MM.1S (cell line): ENCODE results near the gene CLEC18A.

Experiments
- DNase-seq: peaks from one replicate; pipeline ENCODE4 v3.0.0-alpha.2; 2015
- H2AFZ ChIP-seq: fragments of 300-600 bp; sonication (generic); 2 replicates; pipeline ENCODE4 v1.6.0; 2016; ENCODE audit warnings: antibody characterized with exemption, low read length
- H3F3A ChIP-seq: fragments of 300-600 bp; sonication (generic); 2 replicates; pipeline ENCODE4 v1.6.1; 2016; ENCODE audit warnings: mild to moderate bottlenecking, antibody characterized with exemption, low read length, moderate library complexity, mixed read lengths; ENCODE audit not compliant: insufficient read depth
- H3K27ac ChIP-seq: fragments of 300-600 bp; sonication (generic); 2 replicates; pipeline ENCODE4 v1.5.1; 2016; ENCODE audit warnings: mild to moderate bottlenecking, low read length
- H3K27me3 ChIP-seq: fragments of 300-600 bp; sonication (generic); replicated peaks from 2 replicates; pipeline ENCODE4 v1.6.0; 2016; ENCODE audit warnings: low read length; ENCODE audit not compliant: insufficient read depth
- H3K36me3 ChIP-seq: fragments of 300-600 bp; sonication (generic); replicated peaks from 2 replicates; pipeline ENCODE4 v1.6.1; 2016; ENCODE audit warnings: mild to moderate bottlenecking, low read length, mixed read lengths; ENCODE audit not compliant: insufficient read depth
- H3K4me1 ChIP-seq: fragments of 300-600 bp; sonication (generic); 2 replicates; pipeline ENCODE4 v1.6.1; 2016; ENCODE audit warnings: low read length, mixed read lengths
- H3K4me2 ChIP-seq: fragments of 300-600 bp; sonication (generic); 2 replicates; pipeline ENCODE4 v1.6.0; 2016; ENCODE audit warnings: low read depth, low read length
- H3K4me3 ChIP-seq: fragments of 300-600 bp; sonication (generic); 2 replicates; pipeline ENCODE4 v1.5.1; 2016; ENCODE audit warnings: low read length, mixed read lengths
- H3K79me2 ChIP-seq: fragments of 300-600 bp; sonication (generic); 2 replicates; pipeline ENCODE4 v1.6.1; 2016; ENCODE audit warnings: mixed run types, low read length, mixed read lengths
- H3K9ac ChIP-seq: fragments of 300-600 bp; sonication (generic); 2 replicates; pipeline ENCODE4 v1.6.1; 2016; ENCODE audit warnings: low read length, mixed read lengths
- H3K9me2 ChIP-seq: fragments of 300-600 bp; sonication (generic); replicated peaks from 2 replicates; pipeline ENCODE4 v1.6.1; 2016; ENCODE audit warnings: mild to moderate bottlenecking, low read length, mixed read lengths; ENCODE audit not compliant: insufficient read depth
- H3K9me3 ChIP-seq: fragments of 300-600 bp; sonication (generic); replicated peaks from 2 replicates; pipeline ENCODE4 v1.6.1; 2016; ENCODE audit warnings: mild to moderate bottlenecking, low read length, mixed read lengths; ENCODE audit not compliant: insufficient read depth
- H4K20me1 ChIP-seq: fragments of 300-600 bp; sonication (generic); 2 replicates; pipeline ENCODE4 v1.6.1; 2016; ENCODE audit warnings: mild to moderate bottlenecking, low read length, moderate library complexity, mixed read lengths; ENCODE audit not compliant: insufficient read depth
- EZH2 ChIP-seq: fragments of 300-600 bp; sonication (generic); optimal IDR thresholded peaks from 2 replicates; pipeline ENCODE3; 2017; ENCODE audit warnings: low read depth, mild to moderate bottlenecking, antibody characterized with exemption, low read length, mixed read lengths
- EZH2phosphoT487 ChIP-seq: fragments of 300-600 bp; sonication (generic); IDR thresholded peaks from 2 replicates; pipeline ENCODE4 v1.6.1; 2018; ENCODE audit warnings: antibody characterized with exemption, low read length
- TF ChIP-seq, protein P1 (sequence below): fragments of 300-600 bp; sonication (generic); IDR thresholded peaks from 2 replicates; pipeline ENCODE4 v1.5.1; 2016; ENCODE audit warnings: antibody characterized with exemption, low read length, mixed read lengths

The CLEC18A gene

DNA sequence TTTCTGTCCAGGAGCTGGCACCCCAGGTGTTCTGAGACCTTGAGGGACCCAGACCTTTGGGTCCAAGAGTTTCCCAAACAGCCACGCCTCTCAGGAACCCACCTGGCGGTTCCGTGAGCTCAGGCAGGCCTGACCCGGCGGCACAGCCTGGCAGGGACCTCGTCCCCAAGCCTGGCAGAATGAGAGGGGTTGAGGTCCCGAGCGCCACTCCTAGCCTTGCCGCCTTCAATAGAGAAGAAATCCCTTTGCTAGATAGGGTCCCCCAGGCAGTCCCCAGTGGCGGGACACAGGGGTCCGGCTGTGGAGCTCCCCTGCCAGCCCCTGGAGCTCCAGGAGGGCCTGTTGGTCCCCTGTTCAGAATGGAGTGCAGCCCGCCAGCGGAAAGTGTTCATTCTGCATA is 10.5 kb upstream of the CLEC18A start:
- Histone ChIP-seq H3K4me1 (no peaks in the 10 kb centered on the region), H4K20me1 (no peaks in the 10 kb centered on the region), H3K4me3 (no peak overlapping the region), H3F3A (no peaks in the 10 kb centered on the region), H3K27me3 (no peaks in the 10 kb centered on the region), H3K36me3 (no peaks in the 10 kb centered on the region), H2AFZ (no peak overlapping the region), H3K79me2 (no peaks in the 10 kb centered on the region), H3K9me2 (no peaks in the 10 kb centered on the region), H3K9ac (no peak overlapping the region), H3K27ac (no peak overlapping the region), H3K4me2 (no peak overlapping the region), H3K9me3 (no peaks in the 10 kb centered on the region)
- TF ChIP-seq, protein P1, sequence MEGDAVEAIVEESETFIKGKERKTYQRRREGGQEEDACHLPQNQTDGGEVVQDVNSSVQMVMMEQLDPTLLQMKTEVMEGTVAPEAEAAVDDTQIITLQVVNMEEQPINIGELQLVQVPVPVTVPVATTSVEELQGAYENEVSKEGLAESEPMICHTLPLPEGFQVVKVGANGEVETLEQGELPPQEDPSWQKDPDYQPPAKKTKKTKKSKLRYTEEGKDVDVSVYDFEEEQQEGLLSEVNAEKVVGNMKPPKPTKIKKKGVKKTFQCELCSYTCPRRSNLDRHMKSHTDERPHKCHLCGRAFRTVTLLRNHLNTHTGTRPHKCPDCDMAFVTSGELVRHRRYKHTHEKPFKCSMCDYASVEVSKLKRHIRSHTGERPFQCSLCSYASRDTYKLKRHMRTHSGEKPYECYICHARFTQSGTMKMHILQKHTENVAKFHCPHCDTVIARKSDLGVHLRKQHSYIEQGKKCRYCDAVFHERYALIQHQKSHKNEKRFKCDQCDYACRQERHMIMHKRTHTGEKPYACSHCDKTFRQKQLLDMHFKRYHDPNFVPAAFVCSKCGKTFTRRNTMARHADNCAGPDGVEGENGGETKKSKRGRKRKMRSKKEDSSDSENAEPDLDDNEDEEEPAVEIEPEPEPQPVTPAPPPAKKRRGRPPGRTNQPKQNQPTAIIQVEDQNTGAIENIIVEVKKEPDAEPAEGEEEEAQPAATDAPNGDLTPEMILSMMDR: no peak
- DNase-seq: no peak

DNA sequence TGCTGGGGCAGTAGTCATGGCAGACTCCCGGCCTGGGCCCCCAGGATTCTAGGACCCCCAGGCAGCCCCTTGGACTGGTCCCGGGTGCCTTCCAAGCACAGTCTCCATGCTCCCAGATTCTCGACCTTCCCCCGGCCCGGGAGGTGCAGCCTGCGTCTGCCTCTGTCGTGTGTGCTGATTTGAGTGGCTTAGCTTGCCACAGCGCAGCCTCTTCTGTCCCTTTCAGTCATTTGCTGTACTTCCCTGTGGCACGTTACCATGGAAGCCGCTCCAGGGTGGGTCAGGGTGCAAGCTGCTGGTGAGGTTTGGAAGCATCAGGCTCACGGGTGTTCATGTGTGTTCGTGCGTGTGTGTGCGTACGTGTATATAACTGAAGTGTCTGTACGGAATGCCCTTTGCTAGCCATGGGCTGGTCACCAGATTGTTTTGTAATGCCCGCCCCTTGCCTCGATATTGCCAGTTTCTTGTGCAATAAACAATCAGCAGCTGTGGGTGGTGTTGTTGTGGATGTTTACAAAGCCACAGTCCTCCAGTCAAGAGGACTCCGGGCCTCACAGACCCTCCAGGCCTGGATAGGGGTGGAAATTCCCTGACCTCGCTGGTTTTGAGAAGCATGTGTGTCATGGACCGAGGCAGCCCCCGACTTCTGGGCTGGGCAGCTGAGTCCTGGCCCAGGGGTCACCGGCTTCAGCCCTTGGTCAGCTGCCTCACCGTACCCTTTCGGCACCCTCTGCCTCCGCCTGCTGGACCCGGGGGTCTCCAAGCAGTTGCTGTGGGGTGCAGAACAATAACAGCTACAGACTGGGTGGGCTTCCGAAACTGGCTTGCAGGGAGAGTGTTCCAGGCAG is 9.7 kb upstream of the CLEC18A start:
- Histone ChIP-seq H2AFZ (no peak overlapping the region), H3K9ac (no peak overlapping the region), H3K4me2 (no peak overlapping the region), H3K9me2 (no peaks in the 10 kb centered on the region), H3K9me3 (no peaks in the 10 kb centered on the region), H3K27me3 (no peaks in the 10 kb centered on the region), H3F3A (no peaks in the 10 kb centered on the region), H4K20me1 (no peaks in the 10 kb centered on the region), H3K79me2 (no peaks in the 10 kb centered on the region), H3K4me3 (no peak overlapping the region), H3K4me1 (no peaks in the 10 kb centered on the region), H3K36me3 (no peaks in the 10 kb centered on the region), H3K27ac (no peak overlapping the region)
- TF ChIP-seq, protein P1: no peak
- TF ChIP-seq EZH2phosphoT487 (no peak), EZH2 (no peak)
- no peak for DNase-seq

DNA sequence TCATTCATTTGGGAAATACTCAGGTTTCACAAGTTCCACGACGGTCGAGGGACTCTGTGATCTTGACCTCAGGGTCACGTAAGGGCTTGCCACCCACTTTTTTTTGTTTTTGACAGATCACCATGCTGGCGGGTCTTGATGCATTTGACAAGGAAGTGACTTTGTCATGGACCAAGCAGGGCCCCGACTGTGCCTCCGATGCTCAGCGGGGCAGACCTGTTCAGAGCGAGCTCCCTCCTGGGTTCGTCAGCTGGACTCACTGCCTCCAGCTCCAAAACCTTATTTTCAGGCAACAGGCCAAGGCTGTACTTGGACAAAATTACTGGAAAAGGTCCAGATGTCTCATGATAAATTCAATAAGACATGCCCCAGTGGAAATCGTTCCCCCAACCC is 9.0 kb upstream of the CLEC18A start:
- no peaks in the 10 kb centered on the region for H3K79me2 ChIP-seq
- TF ChIP-seq, protein P1: no peak
- TF ChIP-seq EZH2phosphoT487 (no peak), EZH2 (no peak)

More for the DNA sequence above, 9.0 kb upstream of the CLEC18A start:
- Histone ChIP-seq H3K27ac (no peak overlapping the region), H2AFZ (no peak overlapping the region), H3K27me3 (no peaks in the 10 kb centered on the region), H3K9me3 (no peaks in the 10 kb centered on the region), H3K9ac (no peak overlapping the region), H3K4me1 (no peaks in the 10 kb centered on the region), H3K4me2 (no peak overlapping the region), H3K9me2 (no peaks in the 10 kb centered on the region), H3K36me3 (no peaks in the 10 kb centered on the region), H3K4me3 (no peak overlapping the region), H3F3A (no peaks in the 10 kb centered on the region), H4K20me1 (no peaks in the 10 kb centered on the region)
- no peak for DNase-seq
